ENCODE data around the gene AP4B1. TPM values are rescaled to one million over a fixed set of nuclear protein-coding genes. Genes with fewer than 3 reads are reported as not detected.

AP4B1 gene
- total and polyA plus RNA-seq, 9 of the 15 experiments (the other 6 are each of a cell fraction or from before 2014, with no cell fraction given): 15.8 to 36.5 (median 24.6) TPM

DNA sequence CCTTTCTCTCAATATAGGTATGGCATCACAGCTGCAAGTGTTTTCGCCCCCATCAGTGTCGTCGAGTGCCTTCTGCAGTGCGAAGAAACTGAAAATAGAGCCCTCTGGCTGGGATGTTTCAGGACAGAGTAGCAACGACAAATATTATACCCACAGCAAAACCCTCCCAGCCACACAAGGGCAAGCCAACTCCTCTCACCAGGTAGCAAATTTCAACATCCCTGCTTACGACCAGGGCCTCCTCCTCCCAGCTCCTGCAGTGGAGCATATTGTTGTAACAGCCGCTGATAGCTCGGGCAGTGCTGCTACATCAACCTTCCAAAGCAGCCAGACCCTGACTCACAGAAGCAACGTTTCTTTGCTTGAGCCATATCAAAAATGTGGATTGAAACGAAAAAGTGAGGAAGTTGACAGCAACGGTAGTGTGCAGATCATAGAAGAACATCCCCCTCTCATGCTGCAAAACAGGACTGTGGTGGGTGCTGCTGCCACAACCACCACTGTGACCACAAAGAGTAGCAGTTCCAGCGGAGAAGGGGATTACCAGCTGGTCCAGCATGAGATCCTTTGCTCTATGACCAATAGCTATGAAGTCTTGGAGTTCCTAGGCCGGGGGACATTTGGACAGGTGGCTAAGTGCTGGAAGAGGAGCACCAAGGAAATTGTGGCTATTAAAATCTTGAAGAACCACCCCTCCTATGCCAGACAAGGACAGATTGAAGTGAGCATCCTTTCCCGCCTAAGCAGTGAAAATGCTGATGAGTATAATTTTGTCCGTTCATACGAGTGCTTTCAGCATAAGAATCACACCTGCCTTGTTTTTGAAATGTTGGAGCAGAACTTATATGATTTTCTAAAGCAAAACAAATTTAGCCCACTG is 36.0 kb upstream of the AP4B1 start:
- H3K4me1 ChIP-seq (replicated peaks in 1 of 2; ENCODE audit: control insufficient read depth in 2 of 2, insufficient read depth in 2 of 2, low read length in 2 of 2): peaks cover 9 to 10% of the 10 kb centered on the region in 2 experiments; a peak in 3 of 5 replicates
- H3K9ac ChIP-seq (ENCODE audit: insufficient read depth in 1 of 2, low read depth in 2 of 2, low read length in 2 of 2): no peak overlapping the region; a peak in 1 of 4 replicates
- ATAC-seq: no peak; the same call in 2 of the 3 replicates
- H3K4me2 ChIP-seq (ENCODE audit: insufficient read depth, low read length): no peak overlapping the region
- no peaks in the 10 kb centered on the region for H3K9me3 ChIP-seq (replicated peaks; ENCODE audit: control insufficient read depth, insufficient read depth, low read depth, low read length)
- intact Hi-C loops (cut with micrococcal nuclease) (no loop called here), in situ Hi-C loops (cut with MboI) (no loop called here)
- no peaks in the 10 kb centered on the region for H3K27me3 ChIP-seq (ENCODE audit: control insufficient read depth in 2 of 2, insufficient read depth in 2 of 2, low read length in 2 of 2)
- H2AFZ ChIP-seq (ENCODE audit: low read depth, low read length): no peak overlapping the region
- H3K79me2 ChIP-seq (ENCODE audit: control insufficient read depth, insufficient read depth, low read length): peaks cover 92% of the 10 kb centered on the region
- peaks cover 16% of the 10 kb centered on the region; the same call in 1 of the 2 replicates for H4K20me1 ChIP-seq (replicated peaks; ENCODE audit: control insufficient read depth, insufficient read depth, low read length)
- no TSS peak for BruUV-seq (replicated peaks)
- H3K4me3 ChIP-seq: no peak overlapping the region
- TF ChIP-seq C11orf30 (IDR thresholded peaks at IDR 0.05; ENCODE audit: low read depth) (peak; percentile 69), ZNF316 (IDR thresholded peaks at IDR 0.05) (peak; percentile 80), NBN (IDR thresholded peaks at IDR 0.05; ENCODE audit: low read depth) (no peak), SMAD1 (IDR thresholded peaks at IDR 0.05; ENCODE audit: low read depth, low read length, partially characterized antibody) (no peak), MAFK (IDR thresholded peaks at IDR 0.05; ENCODE audit: low read length) (peak; percentile 17; the same call in 1 of the 2 replicates), E2F1 (CRISPR knock-in tag; IDR thresholded peaks at IDR 0.05) (no peak), MAFF (IDR thresholded peaks at IDR 0.05; ENCODE audit: low read length) (peak; percentile 34; the same call in 1 of the 2 replicates), ZBTB11 (CRISPR knock-in tag; IDR thresholded peaks at IDR 0.05) (0 out of 6 replicates have a peak, but pooled peaks of 1 of the 3 experiments have one; percentile 28), GTF2A2 (tag; IDR thresholded peaks at IDR 0.05) (no peak)
- CTCF ChIA-PET (ENCODE audit: low intra/inter-chr PET ratio): no interaction called here
- H3K27ac ChIP-seq (ENCODE audit: extremely low read depth, low read depth, low read length): no peak overlapping the region
- 88% methylated on average over 16 of the region's 16 CpGs for WGBS (ENCODE audit: insufficient coverage, low coverage, missing lambda C conversion rate)
- peaks cover 51% of the 10 kb centered on the region for H3K36me3 ChIP-seq (ENCODE audit: control insufficient read depth, insufficient read depth, low read length)
- POLR2A ChIA-PET: interaction anchor here (0.6 to 7.3 kb wide), 4 partner anchors 11 to 1893 kb away, joined by 3 to 61 read pairs (median 8); partner anchors contain the start of gene HIPK1
- FAIRE-seq: no peak
- DNase-seq (ENCODE audit: extremely low read depth in 1 of 4, low spot score in 3 of 4): no peak
- H3K9me1 ChIP-seq (ENCODE audit: control insufficient read depth, insufficient read depth, low read length): no peaks in the 10 kb centered on the region

Data from K562 (cell line).